Astrocyte of the cerebellum (primary cell): ENCODE measurements around the gene TMEM233.

Experiments used
- DNase-seq: peaks from one replicate; pipeline ENCODE4 v3.0.0-alpha.2; 2011; ENCODE audit warnings: low read depth
- H3K4me3 ChIP-seq: 2 replicates; pipeline ENCODE4 v1.5.1; 2011; ENCODE audit warnings: mild to moderate bottlenecking, low read depth, low read length, moderate library complexity
- in situ Hi-C: cut with HindIII; loops from 2 replicates; pipeline ENCODE4 v1.10.0; 2017; ENCODE audit warnings: low sequenced_read_pairs
- TF ChIP-seq, protein P1 (sequence below): IDR thresholded peaks from 2 replicates; pipeline ENCODE4 v1.5.1; 2012; ENCODE audit warnings: low read length, low read depth, moderate library complexity, mild to moderate bottlenecking; ENCODE audit errors: missing control alignments

Gene TMEM233

DNA sequence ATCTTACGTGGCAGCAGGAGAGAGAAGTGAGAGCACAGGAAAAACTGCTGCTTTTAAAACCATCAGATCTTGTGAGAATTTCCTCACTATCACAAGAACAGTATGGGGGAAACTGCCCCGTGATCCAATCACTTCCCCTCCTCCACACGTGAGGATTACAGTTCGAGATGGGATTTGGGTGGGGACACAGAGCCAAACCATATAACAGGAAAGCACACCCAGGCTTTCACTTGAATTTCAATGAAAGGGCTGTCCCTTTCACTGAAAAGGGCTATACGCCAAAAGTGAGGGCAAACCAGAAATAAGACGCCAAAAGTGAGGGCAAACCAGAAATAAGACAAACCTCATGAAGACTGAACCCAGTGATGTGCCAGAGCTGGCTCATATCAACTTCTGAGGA, 22.8 kb upstream of the TMEM233 start:
- no peak for DNase-seq
- in situ Hi-C loops: no loop called here
- H3K4me3 ChIP-seq: no peak overlapping the region
- TF ChIP-seq, protein P1, sequence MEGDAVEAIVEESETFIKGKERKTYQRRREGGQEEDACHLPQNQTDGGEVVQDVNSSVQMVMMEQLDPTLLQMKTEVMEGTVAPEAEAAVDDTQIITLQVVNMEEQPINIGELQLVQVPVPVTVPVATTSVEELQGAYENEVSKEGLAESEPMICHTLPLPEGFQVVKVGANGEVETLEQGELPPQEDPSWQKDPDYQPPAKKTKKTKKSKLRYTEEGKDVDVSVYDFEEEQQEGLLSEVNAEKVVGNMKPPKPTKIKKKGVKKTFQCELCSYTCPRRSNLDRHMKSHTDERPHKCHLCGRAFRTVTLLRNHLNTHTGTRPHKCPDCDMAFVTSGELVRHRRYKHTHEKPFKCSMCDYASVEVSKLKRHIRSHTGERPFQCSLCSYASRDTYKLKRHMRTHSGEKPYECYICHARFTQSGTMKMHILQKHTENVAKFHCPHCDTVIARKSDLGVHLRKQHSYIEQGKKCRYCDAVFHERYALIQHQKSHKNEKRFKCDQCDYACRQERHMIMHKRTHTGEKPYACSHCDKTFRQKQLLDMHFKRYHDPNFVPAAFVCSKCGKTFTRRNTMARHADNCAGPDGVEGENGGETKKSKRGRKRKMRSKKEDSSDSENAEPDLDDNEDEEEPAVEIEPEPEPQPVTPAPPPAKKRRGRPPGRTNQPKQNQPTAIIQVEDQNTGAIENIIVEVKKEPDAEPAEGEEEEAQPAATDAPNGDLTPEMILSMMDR: no peak

DNA sequence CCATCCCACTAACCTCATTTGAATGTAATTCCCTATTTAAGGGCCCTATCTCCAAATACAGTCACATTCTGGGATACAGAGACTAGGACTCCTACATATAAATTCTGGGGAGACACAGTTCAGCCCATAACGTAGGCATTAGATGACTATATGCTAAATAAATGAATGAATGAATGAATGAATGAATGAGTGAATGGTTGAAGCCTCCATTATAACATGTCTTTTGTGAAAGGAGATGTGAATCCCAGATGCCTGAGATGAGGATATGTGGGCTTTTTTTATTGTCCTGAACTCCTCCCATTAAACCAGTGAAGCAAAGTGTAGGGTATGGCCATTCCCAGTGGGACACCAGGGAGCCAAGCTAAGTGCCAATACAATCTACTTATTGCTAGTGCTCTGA, 20.5 kb upstream of the TMEM233 start:
- no peak for DNase-seq
- in situ Hi-C loops: no loop called here
- TF ChIP-seq, protein P1: no peak
- H3K4me3 ChIP-seq: no peak overlapping the region

DNA sequence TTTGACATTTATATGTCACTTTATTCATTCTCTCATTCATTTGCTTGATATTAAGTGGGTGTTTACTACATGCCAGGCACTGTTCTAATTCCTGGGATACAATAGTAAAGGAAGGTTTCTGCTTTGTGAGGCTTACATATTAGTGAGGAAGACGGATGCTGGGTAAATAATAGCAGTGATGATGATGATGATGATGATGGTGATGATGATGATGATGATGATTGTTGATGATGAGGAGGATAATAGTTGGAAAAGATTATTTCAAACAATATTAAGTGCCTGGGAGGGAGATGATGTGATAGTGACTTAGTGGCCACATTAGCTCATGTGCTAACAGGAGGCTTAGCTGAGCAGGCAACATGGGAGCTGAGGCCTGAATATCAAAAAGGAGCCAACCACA, 19.3 kb upstream of the TMEM233 start:
- DNase-seq: no peak
- TF ChIP-seq, protein P1: no peak
- H3K4me3 ChIP-seq: no peak overlapping the region
- in situ Hi-C loops: no loop called here

DNA sequence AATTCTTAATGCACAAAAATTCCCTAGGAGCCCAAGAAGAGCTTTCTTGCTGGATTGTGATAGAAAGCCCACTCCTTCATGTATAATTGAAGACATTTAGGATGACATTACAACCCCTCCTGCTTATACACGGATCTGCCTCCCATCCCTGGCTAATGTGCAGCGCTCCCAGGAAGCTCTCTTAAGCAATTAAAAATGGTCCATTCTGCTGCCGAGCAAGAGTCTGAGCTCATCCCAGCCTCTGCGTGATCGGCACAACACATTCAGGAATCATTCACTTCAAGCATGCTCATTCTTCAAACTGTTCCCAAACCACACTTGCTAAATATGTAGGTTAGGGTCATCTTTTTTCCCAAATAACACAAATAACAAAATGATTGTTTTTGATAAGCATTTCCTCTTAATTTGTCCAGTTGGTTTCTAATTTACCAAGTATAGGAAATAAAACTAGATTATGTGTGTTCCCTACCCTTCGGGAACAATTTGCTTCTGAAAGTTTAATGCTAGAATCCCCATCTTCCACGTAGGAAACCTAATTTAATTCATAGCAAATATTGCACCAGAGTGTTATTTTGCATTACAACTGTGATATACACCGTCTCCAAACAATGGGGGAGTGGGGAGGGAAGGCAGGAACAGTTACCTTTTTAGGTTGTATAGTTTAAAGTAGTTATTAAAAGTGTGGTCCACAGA, 17.3 kb upstream of the TMEM233 start:
- TF ChIP-seq, protein P1: no peak
- no peak for DNase-seq
- no peak overlapping the region for H3K4me3 ChIP-seq
- in situ Hi-C loops: no loop called here

DNA sequence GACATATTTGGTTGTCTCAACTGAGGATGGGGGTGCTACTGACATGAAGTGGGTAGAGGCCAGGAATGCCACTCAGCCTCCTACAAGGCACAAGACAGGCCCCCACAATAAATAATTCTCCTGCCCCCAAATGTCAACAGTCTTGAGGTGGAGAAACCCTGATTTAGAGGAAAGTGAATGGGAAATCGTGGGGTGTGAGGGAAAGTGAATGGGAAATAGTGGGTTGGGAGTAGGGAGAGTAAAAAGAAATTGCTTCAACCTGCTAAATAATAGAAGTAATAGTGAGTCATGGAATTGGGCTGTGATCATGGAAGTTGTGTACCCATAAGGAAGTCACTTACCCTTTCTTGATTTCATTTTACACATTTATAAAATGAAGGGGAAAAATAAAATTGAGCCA, 16.7 kb upstream of the TMEM233 start:
- TF ChIP-seq, protein P1: no peak
- in situ Hi-C loops: no loop called here
- no peak for DNase-seq
- no peak overlapping the region for H3K4me3 ChIP-seq

DNA sequence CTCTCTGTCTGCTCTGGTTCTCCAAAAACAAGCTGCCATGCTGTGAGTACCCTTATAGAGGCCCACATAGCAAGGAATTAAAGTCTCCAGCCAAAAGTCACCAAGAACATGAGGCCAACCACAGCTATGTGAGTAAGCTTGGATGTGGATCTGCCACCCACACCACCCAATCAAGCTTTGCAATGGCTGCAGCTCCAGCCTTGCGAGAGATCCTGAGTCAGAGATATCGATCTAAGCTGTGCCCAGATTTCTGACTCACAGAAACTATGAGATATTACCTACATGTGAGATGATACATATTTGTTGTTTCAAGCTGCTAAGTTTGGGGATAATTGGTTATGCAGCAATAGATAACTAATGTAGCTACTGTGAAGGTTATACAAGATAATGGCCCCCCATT, 15.5 kb upstream of the TMEM233 start:
- H3K4me3 ChIP-seq: no peak overlapping the region
- TF ChIP-seq, protein P1: no peak
- in situ Hi-C loops: no loop called here
- no peak for DNase-seq
